ENCODE results near the gene CLEC4F.
"Not testable (repeated sequence)": the region's sequence is repeated elsewhere in the genome, so short reads cannot be mapped to it uniquely, and the experiment has no call there.

The CLEC4F gene

GRCh38 chr2:70826696-70827350, 6.4 kb upstream of the CLEC4F start:
- in situ Hi-C loops (cut with HindIII; ENCODE audit: low sequenced_read_pairs), result no loop called here

- in situ Hi-C loops (cut with HindIII; ENCODE audit: low sequenced_read_pairs), result no loop called here
Observed at GRCh38 chr2:70823249-70823648, 2.9 kb upstream of the CLEC4F start.

GRCh38 chr2:70822843-70823242, 2.4 kb upstream of the CLEC4F start:
- in situ Hi-C loops (cut with HindIII; ENCODE audit: low sequenced_read_pairs), result no loop called here

GRCh38 chr2:70817284-70817954, 3.0 kb downstream of the CLEC4F start:
- in situ Hi-C loops (cut with HindIII; ENCODE audit: low sequenced_read_pairs), result no loop called here

GRCh38 chr2:70816726-70817125, 3.7 kb downstream of the CLEC4F start:
- in situ Hi-C loops (cut with HindIII; ENCODE audit: low sequenced_read_pairs), result no loop called here

GRCh38 chr2:70808983-70809958, 11.1 kb downstream of the CLEC4F start:
- in situ Hi-C loops (cut with HindIII; ENCODE audit: low sequenced_read_pairs), result no loop called here

GRCh38 chr2:70807828-70808118, 12.6 kb downstream of the CLEC4F start:
- in situ Hi-C loops (cut with HindIII; ENCODE audit: low sequenced_read_pairs), result no loop called here

GRCh38 chr2:70807102-70807827, 13.1 kb downstream of the CLEC4F start:
- in situ Hi-C loops (cut with HindIII; ENCODE audit: low sequenced_read_pairs), result no loop called here

GRCh38 chr2:70806620-70807019, 13.8 kb downstream of the CLEC4F start:
- in situ Hi-C loops (cut with HindIII; ENCODE audit: low sequenced_read_pairs), result no loop called here

GRCh38 chr2:70806013-70806412, 14.4 kb downstream of the CLEC4F start:
- in situ Hi-C loops (cut with HindIII; ENCODE audit: low sequenced_read_pairs), result no loop called here

- in situ Hi-C loops (cut with HindIII; ENCODE audit: low sequenced_read_pairs), result no loop called here
Observed at GRCh38 chr2:70801607-70802263, 18.7 kb downstream of the CLEC4F start.

GRCh38 chr2:70799706-70800105, 20.7 kb downstream of the CLEC4F start:
- in situ Hi-C loops (cut with HindIII; ENCODE audit: low sequenced_read_pairs), result no loop called here

- in situ Hi-C loops (cut with HindIII; ENCODE audit: low sequenced_read_pairs), result not testable (repeated sequence)
Observed at GRCh38 chr2:70797996-70798395, 22.4 kb downstream of the CLEC4F start.

GRCh38 chr2:70797506-70797905, 22.9 kb downstream of the CLEC4F start:
- in situ Hi-C loops (cut with HindIII; ENCODE audit: low sequenced_read_pairs), result no loop called here

- in situ Hi-C loops (cut with HindIII; ENCODE audit: low sequenced_read_pairs), result no loop called here
Observed at GRCh38 chr2:70796262-70796661, 24.1 kb downstream of the CLEC4F start.

- in situ Hi-C loops (cut with HindIII; ENCODE audit: low sequenced_read_pairs), result no loop called here
Observed at GRCh38 chr2:70795164-70795995, 25.0 kb downstream of the CLEC4F start.

GRCh38 chr2:70793450-70793849, 26.9 kb downstream of the CLEC4F start:
- in situ Hi-C loops (cut with HindIII; ENCODE audit: low sequenced_read_pairs), result no loop called here

GRCh38 chr2:70790136-70790828, 30.1 kb downstream of the CLEC4F start, which contains the start of gene FIGLA:
Gene FIGLA (minus strand): TSS chr2:70790643. CDS start chr2:70790638, 5 bp downstream.
- in situ Hi-C loops (cut with HindIII; ENCODE audit: low sequenced_read_pairs), result no loop called here

All from endothelial cell of hepatic sinusoid (primary cell).